ENCODE data around the gene PPP1CC.

DNA sequence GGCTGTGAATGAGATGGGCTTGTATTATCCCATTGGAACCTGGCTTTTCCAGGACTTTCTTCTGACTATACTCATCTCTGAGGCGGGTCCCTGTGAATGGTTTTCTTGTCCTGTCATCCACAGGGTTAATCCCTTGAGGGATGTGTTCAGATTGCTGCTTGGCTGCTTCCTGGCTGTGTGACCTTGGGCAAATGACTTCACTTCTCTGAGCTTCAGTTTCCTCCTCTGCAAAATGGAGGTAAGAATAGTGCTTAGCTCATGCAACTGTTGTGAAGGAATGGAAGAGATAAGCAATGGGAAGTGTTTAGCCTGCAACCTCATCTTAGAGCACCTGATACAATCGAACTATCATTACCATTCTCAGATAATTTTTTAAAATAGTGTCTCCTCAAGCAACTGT is 32.1 kb upstream of the PPP1CC start:
- no peak for TF ChIP-seq CTCF (IDR thresholded peaks at IDR 0.05)
- TF ChIP-seq POLR2A (IDR thresholded peaks at IDR 0.05): no peak

All from right lobe of liver (tissue), 4 donors.